ENCODE data around the gene CATSPERB.
"Not testable (repeated sequence)": the region's sequence is repeated elsewhere in the genome, so short reads cannot be mapped to it uniquely, and the experiment has no call there.

The CATSPERB gene

DNA sequence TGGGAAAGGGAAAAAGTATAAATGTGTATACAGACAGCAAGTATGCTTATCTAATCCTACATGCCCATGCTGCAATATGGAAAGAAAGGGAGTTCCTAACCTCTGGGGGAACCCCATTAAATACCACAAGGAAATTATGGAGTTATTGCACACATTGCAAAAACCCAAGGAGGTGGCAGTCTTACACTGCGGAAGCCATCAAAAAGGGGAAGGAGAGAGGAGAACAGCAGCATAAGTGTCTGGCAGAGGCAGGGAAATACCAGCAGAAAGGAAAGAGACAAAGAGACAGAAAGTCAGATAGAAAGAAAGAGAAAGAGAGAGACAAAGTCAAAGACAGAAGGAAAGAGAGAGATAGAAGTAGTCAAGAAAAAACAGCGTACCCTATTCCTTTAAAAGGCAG lies 64.8 kb downstream of the CATSPERB start:
- DNase-seq (ENCODE audit: low read depth) = not testable (repeated sequence)

GRCh38 chr14:91660790-91661189 lies 71.1 kb downstream of the CATSPERB start:
- no peak for DNase-seq (ENCODE audit: low read depth)

DNA sequence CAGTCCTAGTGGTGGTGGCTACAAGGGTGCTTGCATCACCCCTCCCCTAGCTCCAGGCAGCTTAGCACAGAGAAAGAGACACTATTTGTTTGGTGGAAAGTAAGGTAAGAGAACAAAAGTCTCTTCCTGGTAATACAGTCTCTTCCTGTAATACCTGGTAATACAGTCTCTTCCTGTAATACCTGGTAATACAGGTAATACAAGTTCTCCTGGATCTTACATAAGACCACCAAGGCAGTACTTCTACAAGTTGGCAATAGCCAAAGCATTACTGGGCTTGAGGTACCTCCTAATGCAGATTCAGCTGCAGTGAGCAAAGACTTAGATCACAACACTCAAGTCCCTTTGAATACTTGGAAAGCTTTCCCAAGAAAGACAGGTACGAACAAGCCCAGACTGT lies 77.0 kb downstream of the CATSPERB start:
- no peak for DNase-seq (ENCODE audit: low read depth)

DNA sequence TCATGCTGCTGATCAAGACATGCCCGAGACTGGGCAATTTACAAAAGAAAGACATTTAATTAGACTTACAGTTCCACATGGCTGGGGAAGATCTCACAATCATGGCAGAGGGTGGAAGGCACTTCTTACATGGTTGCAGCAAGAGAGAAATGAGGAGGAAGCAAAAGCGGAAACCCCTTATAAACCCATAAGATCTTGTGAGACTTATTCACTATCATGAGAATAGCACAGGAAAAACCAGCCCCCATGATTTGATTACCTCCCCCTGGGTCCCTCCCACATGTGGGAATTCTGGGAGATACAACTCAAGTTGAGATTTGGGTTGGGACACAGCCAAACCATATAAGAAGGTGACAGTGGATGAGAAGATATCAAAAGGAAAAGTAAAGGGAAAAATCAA lies 78.4 kb downstream of the CATSPERB start:
- DNase-seq (ENCODE audit: low read depth) = no peak

- peak; percentile 50 for DNase-seq (ENCODE audit: low read depth)
These were observed 82.0 kb downstream of the CATSPERB start for GRCh38 chr14:91649930-91650329.

GRCh38 chr14:91647856-91648255 lies 84.0 kb downstream of the CATSPERB start:
- no peak for DNase-seq (ENCODE audit: low read depth)

DNA sequence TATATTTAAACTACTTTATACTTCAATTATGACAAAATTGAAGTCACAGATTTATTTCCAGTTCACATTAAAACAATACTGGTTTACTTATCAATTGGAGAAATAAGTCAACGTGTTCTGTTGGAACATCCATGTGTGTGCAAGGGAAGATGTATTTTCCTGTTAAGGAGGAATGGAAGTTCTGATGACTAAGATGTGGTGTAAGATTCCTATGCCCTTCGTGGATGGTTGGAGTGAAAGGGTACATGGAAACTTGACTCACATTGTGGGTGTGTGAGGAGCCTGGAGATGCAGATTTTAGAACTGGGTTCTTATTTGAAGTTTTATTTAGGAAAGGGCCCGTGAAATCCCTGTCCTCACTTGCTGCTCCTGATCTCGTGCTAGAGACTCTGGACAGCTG lies 95.3 kb downstream of the CATSPERB start:
- DNase-seq (ENCODE audit: low read depth) = peak; percentile 8

- no peak for DNase-seq (ENCODE audit: low read depth)
These were observed 107.1 kb downstream of the CATSPERB start for GRCh38 chr14:91624757-91625156.

GRCh38 chr14:91614187-91614586 lies 117.7 kb downstream of the CATSPERB start:
- peak; percentile 20 for DNase-seq (ENCODE audit: low read depth)

DNA sequence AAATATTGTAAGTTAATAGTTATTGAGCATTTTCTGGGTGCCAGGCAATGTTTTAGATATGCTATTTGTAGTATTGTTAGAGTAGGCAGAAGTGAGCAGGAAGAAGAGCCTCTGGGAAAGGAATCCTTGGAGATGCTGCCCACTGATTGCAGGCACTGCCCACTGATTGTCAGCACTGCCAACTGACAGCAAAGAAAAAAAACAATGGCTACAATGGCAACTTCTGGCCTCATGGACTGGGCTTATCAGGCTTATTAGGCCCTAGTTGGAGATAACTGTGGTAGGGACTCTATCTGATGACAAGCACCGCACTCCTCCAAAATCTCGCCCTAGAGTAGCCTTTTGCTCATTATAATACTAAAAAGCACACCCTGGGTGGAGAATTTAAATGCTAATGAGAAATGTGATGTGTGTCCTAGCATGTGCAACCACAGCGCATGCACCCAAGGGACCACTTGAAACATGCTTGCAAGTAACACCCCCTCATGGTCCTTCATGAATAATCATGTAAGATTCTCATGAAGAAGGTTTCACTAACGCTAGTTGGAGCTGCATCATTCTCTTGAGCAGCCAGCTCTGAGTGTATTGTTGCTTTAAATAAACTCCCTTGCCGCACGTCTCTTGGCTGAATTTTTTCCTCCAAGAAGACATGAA lies 118.3 kb downstream of the CATSPERB start:
- no peak for DNase-seq (ENCODE audit: low read depth)

DNA sequence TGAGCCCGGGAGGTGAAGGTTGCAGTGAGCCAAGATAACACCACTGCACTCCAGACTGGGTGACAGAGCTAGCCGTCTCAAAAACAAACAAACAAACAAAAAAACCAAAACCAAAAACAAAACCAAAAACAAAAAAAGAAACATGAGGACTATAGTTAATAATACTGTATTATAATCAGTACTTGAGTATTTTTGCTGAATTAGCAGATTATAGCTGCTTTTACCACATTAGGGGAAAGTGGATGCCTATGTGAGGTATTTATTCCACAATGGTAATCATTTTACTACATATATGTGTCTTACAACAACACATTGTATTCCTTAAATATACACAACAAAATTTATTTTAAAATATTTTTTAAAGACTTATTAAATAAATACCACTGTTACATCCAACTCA lies 120.4 kb downstream of the CATSPERB start:
- DNase-seq (ENCODE audit: low read depth) = no peak

GRCh38 chr14:91609161-91609560 lies 122.7 kb downstream of the CATSPERB start:
- no peak for DNase-seq (ENCODE audit: low read depth)

DNA sequence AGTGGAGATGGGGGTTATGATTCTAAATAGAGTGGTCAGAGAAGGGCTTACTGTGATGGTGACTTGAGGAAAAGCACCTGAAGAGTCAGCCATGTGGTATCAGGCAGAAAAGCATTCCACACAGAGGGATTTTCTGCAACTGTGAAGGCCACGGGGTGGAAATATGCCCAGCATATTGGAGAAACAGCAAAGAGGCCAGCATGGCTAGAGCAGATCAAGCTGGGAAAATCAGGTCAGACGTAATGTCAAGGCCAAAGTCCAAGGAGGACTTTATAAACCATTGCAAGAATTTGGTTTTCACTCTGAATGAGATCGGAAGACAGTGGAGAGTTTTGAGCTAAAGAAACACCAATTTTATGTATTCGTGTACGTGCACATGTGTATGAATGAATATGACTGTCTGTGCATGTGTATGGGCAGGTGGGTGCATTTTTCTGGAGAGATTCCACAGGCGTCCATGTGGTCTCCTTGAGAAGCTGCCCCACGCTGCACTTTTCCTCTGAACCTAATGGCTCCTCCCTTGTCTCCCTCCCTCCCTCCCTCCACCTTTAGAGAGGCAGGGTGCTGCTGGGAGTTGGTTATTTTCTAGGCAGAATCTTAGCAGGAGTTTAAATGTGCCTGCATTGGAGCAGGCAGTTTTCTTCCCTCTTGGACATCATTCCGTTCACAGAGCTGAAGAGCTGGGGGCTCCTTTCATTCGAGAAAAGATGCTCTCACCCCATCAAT lies 124.4 kb downstream of the CATSPERB start:
- DNase-seq (ENCODE audit: low read depth) = no peak

DNA sequence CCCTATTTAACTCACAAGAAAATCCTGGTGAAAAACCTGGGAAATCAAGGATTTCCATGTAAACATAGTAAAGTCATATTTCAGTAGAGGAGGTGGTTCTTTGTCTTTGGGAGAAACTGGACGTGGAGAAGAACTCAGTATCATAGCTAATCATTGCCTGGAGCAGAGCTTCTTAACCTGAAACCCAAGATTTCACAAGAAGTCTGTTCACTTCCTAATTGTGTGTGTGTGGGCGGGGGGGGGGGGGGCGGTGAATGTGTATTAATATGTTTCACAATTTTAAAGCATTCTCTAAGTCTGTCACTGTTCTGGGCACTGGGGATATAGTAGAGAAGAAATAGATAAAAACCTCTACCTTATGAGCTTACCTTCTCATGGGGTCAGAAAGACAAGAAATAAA lies 125.0 kb downstream of the CATSPERB start:
- DNase-seq (ENCODE audit: low read depth) = peak; percentile 32

- not testable (repeated sequence) for DNase-seq (ENCODE audit: low read depth)
These were observed 127.3 kb downstream of the CATSPERB start for GRCh38 chr14:91604611-91605010.

DNA sequence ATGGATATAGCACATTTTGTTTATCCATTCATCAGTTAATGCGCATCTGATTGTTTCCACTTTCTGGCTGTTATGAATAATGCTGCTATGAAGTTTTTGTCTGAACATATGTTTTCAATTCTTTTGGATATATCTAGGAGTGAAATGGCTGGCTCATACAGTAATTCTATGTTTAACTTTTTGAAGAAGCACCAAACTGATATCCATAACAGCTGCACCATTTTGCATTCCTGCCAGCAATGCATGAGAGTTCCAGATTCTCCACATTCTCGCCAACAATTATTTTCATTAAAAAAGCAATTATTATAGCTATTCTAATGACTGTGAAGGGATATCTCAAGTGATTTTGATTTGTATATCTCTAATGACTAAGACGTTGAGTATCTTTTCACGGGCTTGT lies 131.9 kb downstream of the CATSPERB start:
- no peak for DNase-seq (ENCODE audit: low read depth)

DNA sequence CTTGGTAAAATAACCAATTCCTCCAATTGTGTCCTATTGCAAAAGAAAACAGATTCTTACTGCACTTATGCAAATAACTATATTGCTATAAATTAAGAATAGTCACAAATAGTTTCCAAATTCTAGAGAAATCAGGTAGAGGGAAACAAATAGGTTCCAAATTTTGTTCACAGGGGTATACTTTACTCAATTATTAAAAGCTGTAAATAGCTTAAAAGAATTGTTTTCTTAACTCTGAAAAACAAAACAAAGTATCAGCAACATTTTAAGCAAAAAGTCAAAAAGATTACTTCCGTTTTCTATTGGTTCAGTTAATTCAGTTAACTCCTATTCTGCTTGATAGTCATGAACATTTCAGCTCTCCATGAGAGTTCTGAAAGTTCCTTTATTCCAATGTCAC lies 136.2 kb downstream of the CATSPERB start:
- no peak for DNase-seq (ENCODE audit: low read depth)

GRCh38 chr14:91593957-91594356 lies 137.9 kb downstream of the CATSPERB start:
- DNase-seq (ENCODE audit: low read depth) = not testable (repeated sequence)

GRCh38 chr14:91586410-91586809 lies 145.5 kb downstream of the CATSPERB start:
- DNase-seq (ENCODE audit: low read depth) = no peak

DNA sequence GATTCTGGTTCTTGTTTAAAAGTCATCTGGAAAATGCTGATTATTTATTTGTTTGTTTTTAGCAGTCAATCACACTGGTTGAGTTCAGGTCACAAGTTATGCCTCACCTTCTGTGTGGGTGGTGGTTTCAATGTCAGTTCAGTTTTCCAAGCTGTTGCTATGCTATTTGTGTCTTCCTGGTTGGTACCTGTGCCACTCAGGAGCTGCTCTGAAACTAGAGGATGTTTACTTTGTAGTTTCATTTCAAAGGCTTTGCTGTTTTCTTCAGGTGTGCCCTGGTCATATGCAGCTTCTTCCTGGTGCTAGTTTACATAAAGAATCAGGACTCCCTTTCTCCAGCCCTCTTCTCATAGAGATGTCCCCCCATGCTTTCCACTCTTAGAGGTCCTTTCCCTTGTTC lies 146.0 kb downstream of the CATSPERB start:
- DNase-seq (ENCODE audit: low read depth) = no peak

DNA sequence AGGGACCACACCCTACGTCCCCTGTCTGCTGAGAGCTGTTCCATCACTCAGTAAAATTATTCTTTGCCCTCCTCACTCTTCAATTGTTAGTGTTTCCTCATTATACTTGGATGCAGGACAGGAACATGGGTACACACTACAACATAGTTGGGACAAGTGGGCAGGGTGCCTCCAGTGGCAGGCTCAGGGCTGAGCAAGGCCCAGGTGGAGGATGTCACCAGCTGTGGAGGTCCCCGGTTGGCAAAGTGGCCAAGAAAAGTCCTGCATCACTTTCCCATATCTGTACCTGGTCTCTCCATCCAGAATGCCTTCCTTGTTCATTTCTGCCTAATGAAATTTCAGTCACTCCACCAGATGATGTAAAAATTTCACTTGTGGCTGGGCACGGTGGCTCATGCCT lies 149.1 kb downstream of the CATSPERB start:
- no peak for DNase-seq (ENCODE audit: low read depth)

DNA sequence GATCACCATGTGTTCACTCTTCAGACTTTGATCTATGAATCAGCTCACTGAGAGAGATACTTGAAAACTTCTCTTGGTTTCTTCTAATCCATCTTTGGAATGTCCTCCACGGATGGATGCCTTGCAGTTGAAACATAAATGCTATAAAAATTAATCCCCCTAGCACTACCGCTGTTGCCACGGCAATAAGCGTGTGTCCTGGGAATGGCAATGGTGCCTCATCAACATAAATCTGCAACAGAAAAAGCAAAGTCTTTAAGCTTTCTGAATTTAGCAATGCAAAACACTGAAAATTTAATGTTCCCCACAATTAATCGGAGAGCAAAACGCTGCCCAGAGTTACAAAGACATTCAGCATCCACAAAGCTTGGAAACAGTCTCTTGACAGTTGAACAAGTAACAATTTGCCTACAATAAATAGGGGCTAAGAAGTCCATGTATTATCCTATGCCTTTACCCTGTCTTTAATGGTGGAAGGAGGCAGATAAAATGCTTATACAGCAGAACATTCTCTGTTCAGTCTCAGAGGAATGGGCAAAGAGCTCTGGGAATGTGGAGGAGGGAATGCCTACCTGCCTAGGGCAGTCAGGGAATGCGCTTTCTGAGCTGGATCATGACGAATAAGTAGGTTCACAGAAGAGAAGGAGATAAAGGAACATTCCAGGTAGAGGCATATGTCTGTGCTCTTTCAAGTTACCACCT lies 150.9 kb downstream of the CATSPERB start:
- no peak for DNase-seq (ENCODE audit: low read depth)

DNA sequence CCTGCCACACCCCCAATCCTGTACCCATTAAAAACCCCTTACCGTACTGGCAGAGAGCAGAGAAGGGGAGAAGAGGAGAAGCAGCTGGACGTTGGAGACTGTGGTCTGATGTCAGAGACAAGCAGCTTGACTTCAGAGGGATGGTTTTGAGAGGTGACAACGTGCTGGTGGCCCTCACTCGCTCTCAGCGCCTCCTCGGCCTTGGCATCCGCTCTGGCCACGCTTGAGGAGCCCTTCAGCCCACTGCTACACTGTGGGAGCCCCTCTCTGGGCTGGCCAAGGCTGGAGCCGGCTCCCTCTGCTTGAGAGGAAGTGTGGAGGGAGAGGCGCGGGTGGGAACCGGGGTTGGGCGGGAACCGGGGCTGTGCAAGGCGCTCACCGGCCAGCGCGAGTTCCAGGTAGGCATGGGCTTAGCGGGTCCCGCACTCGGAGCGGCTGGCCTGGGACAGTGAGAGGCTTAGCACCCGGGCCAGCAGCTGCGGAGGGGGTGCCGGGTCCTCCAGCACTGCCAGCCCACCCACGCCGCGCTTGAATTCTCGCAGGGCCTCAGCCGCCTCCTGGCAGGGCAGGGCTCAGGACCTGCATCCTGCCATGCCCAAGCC lies 154.2 kb downstream of the CATSPERB start:
- no peak for DNase-seq (ENCODE audit: low read depth)
